GM18861 (cell line): ENCODE measurements around the gene ZFHX3.
A peak's percentile ranks its signal among the peaks of the same experiment; 100 is the strongest.

ENCODE experiments used
- ATAC-seq: cut with Tn5 transposase; IDR thresholded peaks from one replicate; pipeline ENCODE4 v1.9.1; 2021; ENCODE audit not compliant: unreplicated experiment

Gene ZFHX3

GRCh38 chr16:73068541-73069401, 20.8 kb upstream of the ZFHX3 start:
- no peak for ATAC-seq

GRCh38 chr16:73067671-73068540, 20.0 kb upstream of the ZFHX3 start:
- ATAC-seq: no peak

- no peak for ATAC-seq
Observed at GRCh38 chr16:73066927-73067670, 19.2 kb upstream of the ZFHX3 start.

GRCh38 chr16:73066331-73066926, 18.5 kb upstream of the ZFHX3 start:
- ATAC-seq: no peak

- no peak for ATAC-seq
Observed at GRCh38 chr16:73065632-73066330, 17.9 kb upstream of the ZFHX3 start.

GRCh38 chr16:73064994-73065545, 17.1 kb upstream of the ZFHX3 start:
- ATAC-seq: no peak

- no peak for ATAC-seq
Observed at GRCh38 chr16:73064212-73064993, 16.5 kb upstream of the ZFHX3 start.

GRCh38 chr16:73063854-73064211, 15.9 kb upstream of the ZFHX3 start:
- no peak for ATAC-seq

- ATAC-seq: no peak
Observed at GRCh38 chr16:73062743-73063733, 15.1 kb upstream of the ZFHX3 start.

- ATAC-seq: no peak
Observed at GRCh38 chr16:73062001-73062616, 14.2 kb upstream of the ZFHX3 start.

- ATAC-seq: no peak
Observed at GRCh38 chr16:73060892-73061490, 13.1 kb upstream of the ZFHX3 start.

- ATAC-seq: no peak
Observed at GRCh38 chr16:73059779-73060615, 12.1 kb upstream of the ZFHX3 start.

GRCh38 chr16:73058616-73059409, 10.9 kb upstream of the ZFHX3 start:
- peak; percentile 23 for ATAC-seq

GRCh38 chr16:73058221-73058615, 10.3 kb upstream of the ZFHX3 start:
- peak; percentile 54 for ATAC-seq
